ENCODE results near the gene LRPAP1. TPM values are rescaled to one million over a fixed set of nuclear protein-coding genes. Genes with fewer than 3 reads are reported as not detected.
"Not testable (repeated sequence)": the region's sequence is repeated elsewhere in the genome, so short reads cannot be mapped to it uniquely, and the experiment has no call there.

LRPAP1 gene
- total and polyA plus RNA-seq, 8 donors: 31.5 to 92.0 (median 52.8) TPM

DNA sequence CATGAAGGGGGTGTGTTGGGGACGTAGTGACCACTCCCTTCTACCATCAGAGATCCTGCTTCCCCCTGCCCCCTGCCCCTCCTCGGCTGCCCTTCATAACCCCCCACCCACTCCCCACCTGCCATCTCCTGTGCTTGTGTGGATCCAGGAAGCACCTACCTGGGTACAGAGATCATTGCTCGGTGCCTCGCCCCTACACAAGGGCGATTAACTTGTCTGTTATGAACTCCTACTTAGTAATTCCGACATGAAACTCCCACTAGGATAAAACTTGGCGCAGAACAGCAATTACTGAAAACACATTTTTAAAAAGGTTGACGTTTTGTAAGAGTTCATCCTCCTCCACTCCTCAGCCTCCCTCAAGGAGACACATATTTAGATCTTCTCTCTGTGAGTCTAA, 11.2 kb upstream of the LRPAP1 start:
- H3K9me3 ChIP-seq; H3K27me3 ChIP-seq; DNase-seq; H3K4me3 ChIP-seq; H3K27ac ChIP-seq; H3K4me1 ChIP-seq; H3K36me3 ChIP-seq; intact Hi-C loops (cut with DNase I; ENCODE audit: low total_unique reads): not testable (repeated sequence)
- 79 to 89% (median 85%) methylated on average over 6 to 8 of the region's 8 CpGs for WGBS, 5 donors

DNA sequence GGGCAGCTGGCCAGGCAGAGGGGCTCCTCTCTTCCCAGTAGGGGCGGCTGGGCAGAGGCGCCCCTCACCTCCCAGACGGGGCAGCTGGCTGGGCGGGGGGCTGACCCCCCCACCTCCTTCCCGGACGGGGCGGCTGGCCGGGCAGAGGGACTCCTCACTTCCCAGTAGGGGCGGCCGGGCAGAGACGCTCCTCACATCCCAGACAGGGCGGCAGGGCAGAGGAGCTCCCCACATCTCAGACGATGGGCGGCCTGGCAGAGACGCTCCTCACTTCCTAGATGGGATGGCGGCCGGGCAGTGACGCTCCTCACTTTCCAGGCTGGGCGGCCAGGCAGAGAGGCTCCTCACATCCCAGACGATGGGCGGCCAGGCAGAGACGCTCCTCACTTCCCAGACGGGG, 6.7 kb upstream of the LRPAP1 start:
- 83 to 98% (median 96%) methylated on average over 2 to 23 of the region's 23 CpGs for WGBS, 5 donors

DNA sequence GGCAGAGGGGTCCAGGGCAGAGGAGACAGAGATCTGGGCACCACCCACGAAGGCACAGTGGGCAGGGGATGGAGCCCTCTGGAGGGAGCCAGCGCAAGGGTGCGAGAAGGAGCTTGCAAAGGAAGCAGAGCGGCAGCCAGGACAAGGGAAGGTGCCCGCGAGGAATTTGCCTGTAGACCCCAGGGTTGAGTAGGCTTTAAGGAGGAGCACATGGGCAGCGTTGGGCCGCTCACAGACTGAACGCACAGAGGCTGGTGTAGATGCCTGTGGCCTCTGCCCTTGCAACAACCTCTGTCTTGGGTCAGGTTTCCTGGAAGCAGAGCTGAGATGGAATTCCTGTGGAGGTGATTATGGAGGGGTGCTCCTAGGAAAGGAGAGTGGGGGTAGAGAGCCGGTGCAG, 3.6 kb upstream of the LRPAP1 start:
- H3K27ac ChIP-seq; intact Hi-C loops (cut with DNase I; ENCODE audit: low total_unique reads); DNase-seq; H3K9me3 ChIP-seq; H3K27me3 ChIP-seq; H3K36me3 ChIP-seq; H3K4me3 ChIP-seq: not testable (repeated sequence)
- 84 to 92% (median 89%) methylated on average over 7 to 10 of the region's 10 CpGs for WGBS, 5 donors
- H3K4me1 ChIP-seq: peaks cover 14 to 18% (median 16%) of the 10 kb centered on the region in 4 donors

More for the DNA sequence above, 6.7 kb upstream of the LRPAP1 start:
- H3K27ac ChIP-seq; H3K4me1 ChIP-seq; H3K9me3 ChIP-seq; H3K4me3 ChIP-seq; intact Hi-C loops (cut with DNase I; ENCODE audit: low total_unique reads); H3K27me3 ChIP-seq; H3K36me3 ChIP-seq; DNase-seq: not testable (repeated sequence)

DNA sequence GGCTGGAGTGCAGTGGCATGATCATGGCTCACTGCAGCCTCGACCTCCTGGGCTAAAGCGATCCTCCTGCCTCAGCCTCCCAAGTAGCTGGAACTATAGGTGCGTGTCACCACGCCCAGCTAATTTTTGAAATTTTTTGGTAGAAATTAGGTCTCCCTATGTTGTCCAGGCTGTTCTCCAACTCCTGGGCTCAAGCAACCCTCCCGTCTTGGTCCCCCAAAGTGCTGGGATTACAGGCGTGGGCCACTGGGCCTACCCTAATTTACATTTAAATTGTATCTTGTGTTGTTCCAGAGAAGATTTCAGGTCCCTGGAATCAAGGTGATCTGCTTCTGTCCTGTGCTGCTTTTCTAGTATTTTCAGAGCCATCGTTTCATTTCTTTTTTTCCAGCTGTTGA, 1.2 kb upstream of the LRPAP1 start:
- no peaks in the 10 kb centered on the region for H3K27me3 ChIP-seq
- peaks cover 25 to 40% (median 37%) of the 10 kb centered on the region in 4 donors for H3K4me1 ChIP-seq
- intact Hi-C loops (cut with DNase I; ENCODE audit: low total_unique reads): no loop called here
- no peak for DNase-seq
- H3K27ac ChIP-seq: no peak overlapping the region
- H3K4me3 ChIP-seq: no peak overlapping the region
- 89 to 98% (median 96%) methylated on average over 7 of the region's 7 CpGs for WGBS, 5 donors
- peaks cover 6 to 18% (median 12%) of the 10 kb centered on the region in 4 donors for H3K36me3 ChIP-seq
- H3K9me3 ChIP-seq: no peaks in the 10 kb centered on the region
- TF ChIP-seq POLR2AphosphoS5 (IDR thresholded peaks at IDR 0.05) (no peak), EP300 (IDR thresholded peaks at IDR 0.05) (no peak), POLR2A (IDR thresholded peaks at IDR 0.05) (no peak)
- TF ChIP-seq, protein P1, sequence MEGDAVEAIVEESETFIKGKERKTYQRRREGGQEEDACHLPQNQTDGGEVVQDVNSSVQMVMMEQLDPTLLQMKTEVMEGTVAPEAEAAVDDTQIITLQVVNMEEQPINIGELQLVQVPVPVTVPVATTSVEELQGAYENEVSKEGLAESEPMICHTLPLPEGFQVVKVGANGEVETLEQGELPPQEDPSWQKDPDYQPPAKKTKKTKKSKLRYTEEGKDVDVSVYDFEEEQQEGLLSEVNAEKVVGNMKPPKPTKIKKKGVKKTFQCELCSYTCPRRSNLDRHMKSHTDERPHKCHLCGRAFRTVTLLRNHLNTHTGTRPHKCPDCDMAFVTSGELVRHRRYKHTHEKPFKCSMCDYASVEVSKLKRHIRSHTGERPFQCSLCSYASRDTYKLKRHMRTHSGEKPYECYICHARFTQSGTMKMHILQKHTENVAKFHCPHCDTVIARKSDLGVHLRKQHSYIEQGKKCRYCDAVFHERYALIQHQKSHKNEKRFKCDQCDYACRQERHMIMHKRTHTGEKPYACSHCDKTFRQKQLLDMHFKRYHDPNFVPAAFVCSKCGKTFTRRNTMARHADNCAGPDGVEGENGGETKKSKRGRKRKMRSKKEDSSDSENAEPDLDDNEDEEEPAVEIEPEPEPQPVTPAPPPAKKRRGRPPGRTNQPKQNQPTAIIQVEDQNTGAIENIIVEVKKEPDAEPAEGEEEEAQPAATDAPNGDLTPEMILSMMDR (IDR thresholded peaks at IDR 0.05): no peak

DNA sequence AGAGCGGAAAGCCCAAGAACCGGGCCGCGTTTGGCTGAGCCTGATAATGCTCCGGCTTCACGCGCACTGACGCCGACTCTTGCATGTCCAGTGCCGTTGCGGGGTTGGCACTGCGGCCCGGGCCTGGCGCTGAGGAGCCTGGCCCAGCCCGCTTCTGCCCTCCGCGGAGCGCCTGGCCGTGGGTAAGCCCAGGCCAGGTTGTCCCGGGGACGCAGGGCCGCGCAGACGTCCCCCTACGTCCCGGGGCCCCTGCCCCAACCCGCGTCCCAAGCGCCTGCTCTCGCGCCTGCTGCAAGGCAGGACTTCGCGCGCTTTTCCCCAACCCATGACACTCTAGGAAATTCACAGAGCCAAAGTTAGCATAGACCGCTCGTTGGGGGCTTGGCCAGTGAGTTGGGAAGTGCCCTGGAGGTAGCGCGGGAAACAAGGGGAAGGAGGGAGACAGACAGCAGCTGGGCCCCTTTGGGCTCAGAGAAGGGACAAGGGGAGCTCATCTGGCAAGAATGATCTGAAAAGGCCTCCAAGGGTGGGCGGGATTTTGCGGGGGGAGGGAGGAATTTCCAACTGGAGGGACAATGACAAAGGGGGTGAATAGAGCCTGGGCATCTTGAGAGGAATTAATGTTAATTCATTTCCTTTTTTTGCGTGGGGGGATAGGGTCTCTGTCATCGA, 665 bp upstream of the LRPAP1 start:
- Histone ChIP-seq H3K27me3 (no peaks in the 10 kb centered on the region), H3K4me3 (peak overlapping the region; percentile 74 to 99 (median 86)), H3K27ac (peak overlapping the region in 2 of 5 donors; percentile 79 to 83), H3K9me3 (no peaks in the 10 kb centered on the region), H3K36me3 (peaks cover 9 to 24% (median 18%) of the 10 kb centered on the region in 4 donors), H3K4me1 (peaks cover 25 to 46% (median 42%) of the 10 kb centered on the region in 4 donors)
- intact Hi-C loops (cut with DNase I; ENCODE audit: low total_unique reads): no loop called here
- TF ChIP-seq POLR2A (IDR thresholded peaks at IDR 0.05): no peak
- no peak for TF ChIP-seq POLR2AphosphoS5 (IDR thresholded peaks at IDR 0.05)
- TF ChIP-seq, protein P1 (IDR thresholded peaks at IDR 0.05): no peak
- TF ChIP-seq EP300 (IDR thresholded peaks at IDR 0.05): no peak
- no peak for DNase-seq
- 12 to 34% (median 16%) methylated on average over 16 to 42 of the region's 42 CpGs for WGBS, 5 donors

DNA sequence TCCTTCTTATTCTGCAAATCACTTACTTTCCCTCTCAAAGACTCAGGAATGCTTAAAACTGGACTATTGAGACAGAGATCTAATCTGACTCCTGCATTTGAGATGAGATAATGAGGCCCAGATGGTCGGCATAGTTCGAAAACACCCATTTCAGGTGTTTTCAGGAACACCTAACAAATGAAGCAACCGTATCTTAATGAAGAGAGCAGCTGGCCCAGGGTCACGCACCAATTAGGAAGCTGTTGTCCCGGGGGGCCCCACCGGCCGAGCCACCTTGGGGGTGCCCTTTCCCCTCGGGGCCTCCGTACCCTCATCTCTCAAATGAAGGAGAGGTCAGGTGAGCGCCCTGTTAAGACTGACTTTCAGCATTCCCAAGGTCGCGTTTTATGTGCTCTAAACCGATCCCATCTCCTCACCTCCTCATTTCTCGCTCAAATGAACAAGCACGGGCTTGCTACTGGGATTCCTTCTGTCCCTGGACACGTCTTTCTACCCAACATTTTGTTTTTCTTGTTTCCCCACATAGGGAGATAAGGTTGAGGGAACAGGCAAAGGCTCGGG, 824 bp downstream of the LRPAP1 start:
- 7 to 10% (median 8%) methylated on average over 17 of the region's 17 CpGs for WGBS, 5 donors

More for the DNA sequence above, 824 bp downstream of the LRPAP1 start:
- intact Hi-C loops (cut with DNase I; ENCODE audit: low total_unique reads): no loop called here
- DNase-seq: peak in 1 of 2 donors; percentile 34
- TF ChIP-seq POLR2A (IDR thresholded peaks at IDR 0.05) (no peak), POLR2AphosphoS5 (IDR thresholded peaks at IDR 0.05) (no peak), EP300 (IDR thresholded peaks at IDR 0.05) (no peak)
- TF ChIP-seq, protein P1 (IDR thresholded peaks at IDR 0.05): no peak
- Histone ChIP-seq H3K27me3 (no peaks in the 10 kb centered on the region), H3K4me1 (peaks cover 25 to 56% (median 50%) of the 10 kb centered on the region in 4 donors), H3K36me3 (peaks cover 9 to 39% (median 32%) of the 10 kb centered on the region in 4 donors), H3K4me3 (peak overlapping the region; percentile 74 to 99 (median 86)), H3K9me3 (no peaks in the 10 kb centered on the region), H3K27ac (peak overlapping the region in 3 of 5 donors; percentile 79 to 83 (median 81))

Data from stomach (tissue), 9 donors.